ENCODE results near the gene MGME1. TPM values are rescaled to one million over a fixed set of nuclear protein-coding genes. Genes with fewer than 3 reads are reported as not detected.
"Not testable (repeated sequence)": the region's sequence is repeated elsewhere in the genome, so short reads cannot be mapped to it uniquely, and the experiment has no call there.

Gene MGME1
- total RNA-seq, 2 experiments from 2014 or later, result 46.6 to 50.7 TPM

DNA sequence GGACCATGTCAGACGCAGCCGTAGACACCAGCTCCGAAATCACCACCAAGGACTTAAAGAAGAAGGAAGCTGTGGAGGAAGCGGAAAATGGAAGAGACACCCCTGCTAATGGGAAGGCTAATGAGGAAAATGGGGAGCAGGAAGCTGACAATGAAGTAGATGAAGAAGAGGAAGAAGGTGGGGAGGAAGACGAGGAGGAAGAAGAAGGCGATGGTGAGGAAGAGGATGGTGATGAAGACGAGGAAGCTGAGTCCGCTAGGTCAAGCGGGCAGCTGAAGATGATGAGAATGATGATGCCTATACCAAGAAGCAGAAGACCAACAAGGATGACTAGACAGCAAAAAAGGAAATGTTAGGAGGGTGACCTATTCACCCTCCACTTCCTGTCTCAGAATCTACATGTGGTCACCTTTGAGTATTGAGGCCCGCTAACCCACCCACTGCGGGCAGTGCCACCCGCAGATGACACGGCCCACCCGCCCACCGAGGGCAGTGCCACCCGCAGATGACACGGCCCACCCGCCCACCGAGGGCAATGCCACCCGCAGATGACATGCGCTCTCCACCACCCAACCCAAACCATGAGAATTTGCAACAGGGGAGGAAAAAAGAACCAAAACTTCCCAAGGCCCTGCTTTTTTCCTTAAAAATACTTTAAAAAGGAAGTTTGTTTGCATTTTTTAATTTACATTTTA is 43.3 kb downstream of the MGME1 start:
- Mint-ChIP-seq H3K4me3 (no peak overlapping the region), H3K27ac (no peak overlapping the region), H3K27me3 (no peaks in the 10 kb centered on the region), H3K4me1 (peaks cover 10% of the 10 kb centered on the region), H3K9me3 (ENCODE audit: low read depth) (no peaks in the 10 kb centered on the region), H3K36me3 (no peaks in the 10 kb centered on the region)
- DNase-seq (no peak), ATAC-seq (no peak)
- CTCF ChIA-PET, result no interaction called here

- Mint-ChIP-seq H3K9me3 (ENCODE audit: low read depth) (no peaks in the 10 kb centered on the region), H3K4me1 (peaks cover 10% of the 10 kb centered on the region), H3K27ac (no peak overlapping the region), H3K27me3 (no peaks in the 10 kb centered on the region), H3K4me3 (no peak overlapping the region), H3K36me3 (no peaks in the 10 kb centered on the region)
- CTCF ChIA-PET, result no interaction called here
- no peak for DNase-seq
- ATAC-seq, result no peak
Observed at GRCh38 chr20:18012901-18013300, 44.1 kb downstream of the MGME1 start.

DNA sequence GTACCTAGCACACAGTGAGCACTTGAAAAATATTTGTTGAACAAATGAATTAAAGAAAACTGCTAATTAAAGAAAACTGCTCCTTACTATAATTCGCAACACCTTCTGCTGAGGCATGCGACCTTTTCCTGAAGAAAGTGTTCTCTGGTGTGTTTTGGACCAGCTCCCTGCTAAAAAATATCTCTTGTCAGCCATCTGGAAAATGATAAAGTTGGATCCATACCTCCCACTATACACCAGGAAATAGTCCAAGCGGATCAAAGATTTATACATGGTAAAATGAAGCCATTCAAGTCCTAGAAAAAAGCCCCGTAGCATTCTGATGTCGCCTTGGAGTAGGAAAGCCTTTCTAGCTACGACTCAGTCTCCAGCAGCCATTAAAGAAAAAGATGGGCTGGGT is 45.6 kb downstream of the MGME1 start:
- Mint-ChIP-seq H3K36me3 (no peaks in the 10 kb centered on the region), H3K4me3 (no peak overlapping the region), H3K27ac (no peak overlapping the region), H3K4me1 (peaks cover 10% of the 10 kb centered on the region), H3K27me3 (no peaks in the 10 kb centered on the region), H3K9me3 (ENCODE audit: low read depth) (no peaks in the 10 kb centered on the region)
- CTCF ChIA-PET, result no interaction called here
- DNase-seq (no peak), ATAC-seq (no peak)

GRCh38 chr20:18016772-18017171 is 48.0 kb downstream of the MGME1 start:
- DNase-seq (no peak), ATAC-seq (no peak)
- Mint-ChIP-seq H3K4me1 (peaks cover 6% of the 10 kb centered on the region), H3K27me3 (no peaks in the 10 kb centered on the region), H3K9me3 (ENCODE audit: low read depth) (no peaks in the 10 kb centered on the region), H3K4me3 (no peak overlapping the region), H3K27ac (no peak overlapping the region), H3K36me3 (no peaks in the 10 kb centered on the region)
- CTCF ChIA-PET, result no interaction called here

- Mint-ChIP-seq H3K4me3 (no peak overlapping the region), H3K27ac (no peak overlapping the region), H3K27me3 (no peaks in the 10 kb centered on the region), H3K36me3 (no peaks in the 10 kb centered on the region), H3K9me3 (ENCODE audit: low read depth) (no peaks in the 10 kb centered on the region), H3K4me1 (no peaks in the 10 kb centered on the region)
- ATAC-seq, result no peak
- DNase-seq, result no peak
- CTCF ChIA-PET, result interaction anchor here (0.6 to 1.0 kb wide), 2 partner anchors 13 to 514 kb away, joined by 3 read pairs; no protein-coding TSS in a partner anchor
Observed at GRCh38 chr20:18018100-18018499, 49.3 kb downstream of the MGME1 start.

DNA sequence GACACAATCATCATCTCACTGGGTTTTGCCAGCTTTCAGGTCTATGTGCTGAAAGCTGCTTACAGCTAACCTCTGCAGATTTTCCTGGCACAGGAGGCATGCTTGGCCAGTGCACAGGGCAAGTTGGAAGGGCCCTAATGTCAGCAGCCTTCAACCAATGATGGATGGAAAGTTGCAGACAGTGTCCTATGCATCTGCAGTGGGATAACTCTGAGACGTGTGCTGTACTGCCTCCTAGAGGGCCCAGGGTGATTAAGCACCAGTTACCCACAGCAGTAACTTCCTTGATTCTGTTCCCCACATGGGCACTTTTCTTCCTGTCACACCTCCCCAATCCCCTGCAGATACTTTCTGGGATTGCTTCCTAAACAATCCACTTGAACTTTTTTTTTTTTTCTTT is 50.2 kb downstream of the MGME1 start:
- Mint-ChIP-seq H3K4me1 (no peaks in the 10 kb centered on the region), H3K27me3 (no peaks in the 10 kb centered on the region), H3K36me3 (no peaks in the 10 kb centered on the region), H3K4me3 (no peak overlapping the region), H3K9me3 (ENCODE audit: low read depth) (no peaks in the 10 kb centered on the region), H3K27ac (no peak overlapping the region)
- peak; percentile 74 for ATAC-seq
- no peak for DNase-seq
- CTCF ChIA-PET, result interaction anchor here (0.9 kb wide), 1 partner anchor 22 kb away, joined by 3 read pairs; no protein-coding TSS in a partner anchor

DNA sequence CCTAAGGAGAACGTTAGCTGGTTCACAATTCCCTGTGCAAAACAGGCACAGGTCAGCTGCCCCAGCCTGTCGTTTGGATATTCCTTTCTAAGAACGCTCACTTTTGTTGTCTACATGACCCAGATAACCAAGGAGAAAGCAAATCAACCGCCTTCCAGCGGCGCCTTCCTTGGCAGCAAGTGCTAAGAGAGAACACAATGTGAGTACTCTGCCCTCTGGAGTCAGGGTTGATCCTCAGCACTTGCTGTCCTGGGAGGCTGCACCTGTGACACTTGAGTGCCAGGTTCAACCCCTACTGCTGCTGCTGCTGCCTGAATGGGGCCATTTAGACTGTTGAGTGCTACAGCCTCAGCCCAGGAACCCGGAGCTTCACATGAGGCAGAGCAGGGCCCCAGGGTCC is 52.1 kb downstream of the MGME1 start:
- Mint-ChIP-seq H3K27me3 (no peaks in the 10 kb centered on the region), H3K36me3 (no peaks in the 10 kb centered on the region), H3K4me1 (no peaks in the 10 kb centered on the region), H3K4me3 (no peak overlapping the region), H3K9me3 (ENCODE audit: low read depth) (no peaks in the 10 kb centered on the region), H3K27ac (no peak overlapping the region)
- DNase-seq (no peak), ATAC-seq (no peak)
- CTCF ChIA-PET, result interaction anchor here (0.8 to 1.0 kb wide), 2 partner anchors 18 to 589 kb away, joined by 3 to 4 read pairs; no protein-coding TSS in a partner anchor

GRCh38 chr20:18024606-18025127 is 55.8 kb downstream of the MGME1 start:
- DNase-seq (no peak), ATAC-seq (no peak)
- H3K27ac Mint-ChIP-seq, result no peak overlapping the region
- CTCF ChIA-PET, result no interaction called here
- no peaks in the 10 kb centered on the region for H3K36me3 Mint-ChIP-seq
- H3K4me1 Mint-ChIP-seq, result no peaks in the 10 kb centered on the region
- no peak overlapping the region for H3K4me3 Mint-ChIP-seq
- no peaks in the 10 kb centered on the region for H3K9me3 Mint-ChIP-seq (ENCODE audit: low read depth)
- H3K27me3 Mint-ChIP-seq, result no peaks in the 10 kb centered on the region

DNA sequence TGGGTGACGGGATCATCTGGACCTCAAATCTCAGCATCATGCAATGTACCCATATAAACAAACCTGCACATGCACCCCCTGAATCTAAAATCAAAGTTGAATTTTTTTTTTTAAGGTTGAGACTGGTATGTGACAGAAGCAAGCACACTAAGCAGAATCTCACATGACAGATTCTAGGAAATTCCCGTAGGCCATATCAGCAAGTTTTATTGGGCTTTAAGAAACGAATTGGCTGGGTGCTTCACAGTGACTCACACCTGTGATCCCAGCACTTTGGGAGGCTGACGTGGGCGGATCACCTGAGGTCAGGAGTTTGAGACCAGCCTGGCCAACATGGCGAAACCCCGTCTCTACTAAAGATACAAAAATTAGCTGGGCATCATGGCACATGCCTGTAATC is 58.2 kb downstream of the MGME1 start:
- H3K4me1 Mint-ChIP-seq; CTCF ChIA-PET; H3K27me3 Mint-ChIP-seq; H3K36me3 Mint-ChIP-seq; H3K4me3 Mint-ChIP-seq; DNase-seq; H3K27ac Mint-ChIP-seq; H3K9me3 Mint-ChIP-seq (ENCODE audit: low read depth); ATAC-seq: not testable (repeated sequence)

DNA sequence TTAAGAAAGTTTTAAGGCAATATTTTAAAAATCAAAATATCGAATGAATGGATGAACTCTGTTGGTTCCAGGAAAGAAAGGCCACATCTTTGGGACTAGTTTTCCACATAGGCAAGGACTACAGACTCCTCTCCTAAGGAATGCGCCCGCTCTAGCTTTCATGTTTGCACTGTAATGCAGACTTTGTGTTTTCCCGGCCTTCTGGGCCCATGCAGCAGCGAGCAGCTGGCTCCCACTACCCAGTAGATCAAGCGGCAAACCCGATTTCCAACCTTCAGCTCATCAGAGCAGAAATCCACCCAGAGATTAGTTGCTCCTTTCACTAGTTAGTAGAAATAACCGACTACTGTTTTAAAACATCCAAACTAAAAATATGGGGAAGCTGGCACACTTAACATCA is 61.2 kb downstream of the MGME1 start:
- DNase-seq (no peak), ATAC-seq (no peak)
- peaks cover 6% of the 10 kb centered on the region for H3K27me3 Mint-ChIP-seq
- no peaks in the 10 kb centered on the region for H3K9me3 Mint-ChIP-seq (ENCODE audit: low read depth)
- H3K4me1 Mint-ChIP-seq, result no peaks in the 10 kb centered on the region
- no peak overlapping the region for H3K4me3 Mint-ChIP-seq
- no peaks in the 10 kb centered on the region for H3K36me3 Mint-ChIP-seq
- H3K27ac Mint-ChIP-seq, result no peak overlapping the region
- CTCF ChIA-PET, result no interaction called here

DNA sequence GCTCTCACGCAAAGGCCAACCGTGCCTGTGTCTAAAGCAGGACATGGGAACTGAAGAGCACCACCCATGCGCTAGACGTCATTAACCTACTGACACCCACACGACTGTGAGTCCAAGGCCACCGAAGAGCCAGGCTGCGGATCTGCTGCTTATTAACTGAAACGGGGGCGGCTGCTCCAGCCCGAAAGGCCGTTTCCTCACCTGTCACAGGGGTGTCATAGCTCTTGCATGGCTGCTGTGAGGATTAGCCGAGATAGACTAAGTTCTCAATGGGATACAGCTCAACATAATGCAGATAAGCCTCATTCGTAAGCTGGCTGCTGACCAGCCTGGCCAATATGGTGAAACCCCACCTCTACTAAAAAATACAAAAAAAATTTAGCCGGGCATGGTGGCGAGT is 62.2 kb downstream of the MGME1 start:
- no peak for DNase-seq
- ATAC-seq, result no peak
- Mint-ChIP-seq H3K4me3 (no peak overlapping the region), H3K9me3 (ENCODE audit: low read depth) (no peaks in the 10 kb centered on the region), H3K27me3 (peaks cover 8% of the 10 kb centered on the region), H3K27ac (no peak overlapping the region), H3K4me1 (no peaks in the 10 kb centered on the region), H3K36me3 (no peaks in the 10 kb centered on the region)
- CTCF ChIA-PET, result interaction anchor here (1.2 kb wide), 1 partner anchor 348 kb away, joined by 3 read pairs; no protein-coding TSS in a partner anchor

- no peak overlapping the region for H3K4me3 Mint-ChIP-seq
- H3K27me3 Mint-ChIP-seq, result peaks cover 8% of the 10 kb centered on the region
- H3K9me3 Mint-ChIP-seq (ENCODE audit: low read depth), result no peaks in the 10 kb centered on the region
- no peaks in the 10 kb centered on the region for H3K36me3 Mint-ChIP-seq
- DNase-seq (no peak), ATAC-seq (no peak)
- no peaks in the 10 kb centered on the region for H3K4me1 Mint-ChIP-seq
- CTCF ChIA-PET, result interaction anchor here (1.2 kb wide), 1 partner anchor 349 kb away, joined by 3 read pairs; no protein-coding TSS in a partner anchor
- no peak overlapping the region for H3K27ac Mint-ChIP-seq
Observed at GRCh38 chr20:18031888-18032509, 63.2 kb downstream of the MGME1 start.

DNA sequence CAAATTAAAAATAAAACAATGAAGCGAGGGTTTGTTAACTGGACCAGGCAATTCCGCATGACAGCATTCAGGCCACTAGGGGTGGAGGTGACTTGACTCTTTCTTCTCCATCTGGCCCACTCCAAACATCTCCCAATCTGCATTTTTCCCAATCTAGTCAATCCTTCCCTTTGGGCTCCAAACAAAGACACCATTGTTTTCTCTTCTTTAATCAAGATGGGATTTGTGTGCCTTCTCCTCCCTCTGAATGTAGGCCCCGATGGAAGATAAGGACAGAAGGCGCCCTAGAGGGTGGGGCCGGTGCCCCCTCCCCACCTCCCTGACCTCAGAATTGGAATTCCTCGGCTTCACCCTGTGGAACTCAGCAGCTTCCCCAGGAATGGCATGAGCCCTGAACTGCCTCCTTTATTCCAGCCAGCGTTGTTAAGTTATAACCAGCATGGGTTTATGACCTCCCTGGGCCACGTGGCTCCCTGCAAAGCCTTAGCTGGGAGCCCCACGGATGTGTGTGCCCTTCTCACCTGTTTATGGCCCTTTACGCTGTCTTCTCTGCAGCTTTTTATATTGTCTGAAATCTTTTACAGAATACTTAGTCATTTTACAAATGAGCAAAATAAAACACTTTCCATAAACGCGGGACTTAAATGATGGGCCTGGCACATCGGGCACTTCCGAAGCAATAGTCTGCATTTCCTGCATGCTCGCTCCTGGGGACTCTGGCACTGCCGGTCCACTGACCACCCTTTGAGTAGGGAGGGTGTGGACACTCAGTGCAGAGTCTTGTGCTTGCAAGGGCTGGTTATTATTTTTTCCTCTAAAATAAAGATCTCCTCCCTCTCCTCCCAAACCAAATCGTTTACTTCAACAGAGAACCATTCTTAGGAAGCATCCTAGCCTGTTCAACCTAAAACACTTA is 64.4 kb downstream of the MGME1 start:
- CTCF ChIA-PET, result no interaction called here
- H3K27me3 Mint-ChIP-seq, result peaks cover 8% of the 10 kb centered on the region
- H3K9me3 Mint-ChIP-seq (ENCODE audit: low read depth), result no peaks in the 10 kb centered on the region
- no peak overlapping the region for H3K4me3 Mint-ChIP-seq
- no peaks in the 10 kb centered on the region for H3K4me1 Mint-ChIP-seq
- no peak for DNase-seq
- H3K27ac Mint-ChIP-seq, result no peak overlapping the region
- H3K36me3 Mint-ChIP-seq, result no peaks in the 10 kb centered on the region
- ATAC-seq, result no peak
